Measurements from ENCODE around the gene DDAH2.

Gene DDAH2

GRCh38 chr6:31740397-31741223 lies 11.5 kb upstream of the DDAH2 start:
- no peaks in the 10 kb centered on the region; the same call in 1 of the 2 replicates for H3K9me3 ChIP-seq
- H3K4me3 ChIP-seq (ENCODE audit: low read depth, low read length): peak overlapping the region; percentile 66
- H3K36me3 ChIP-seq: peaks cover 5% of the 10 kb centered on the region; the same call in 1 of the 2 replicates
- no peaks in the 10 kb centered on the region for H3K27me3 ChIP-seq
- TF ChIP-seq CTCF (IDR thresholded peaks at IDR 0.05; ENCODE audit: low read depth, low read length): no peak
- H3K4me1 ChIP-seq: peaks cover 4% of the 10 kb centered on the region
- DNase-seq: no peak

GRCh38 chr6:31739639-31740396 lies 10.7 kb upstream of the DDAH2 start, which contains the start of gene MSH5:
MSH5 (plus strand) TSS chr6:31740005; CDS start chr6:31740467, 462 bp downstream.
- Histone ChIP-seq H3K36me3 (peaks cover 5% of the 10 kb centered on the region; the same call in 1 of the 2 replicates), H3K27me3 (no peaks in the 10 kb centered on the region), H3K4me3 (ENCODE audit: low read depth, low read length) (peak within 1 kb of the TSS; percentile 66), H3K9me3 (no peaks in the 10 kb centered on the region; the same call in 1 of the 2 replicates), H3K4me1 (peaks cover 4% of the 10 kb centered on the region)
- DNase-seq: peak; percentile 98
- TF ChIP-seq CTCF (IDR thresholded peaks at IDR 0.05; ENCODE audit: low read depth, low read length): no peak

- no peak for DNase-seq
- TF ChIP-seq CTCF (IDR thresholded peaks at IDR 0.05; ENCODE audit: low read depth, low read length): no peak
- Histone ChIP-seq H3K4me1 (peaks cover 4% of the 10 kb centered on the region), H3K9me3 (no peaks in the 10 kb centered on the region; the same call in 1 of the 2 replicates), H3K27me3 (no peaks in the 10 kb centered on the region), H3K36me3 (peaks cover 16% of the 10 kb centered on the region), H3K4me3 (ENCODE audit: low read depth, low read length) (no peak overlapping the region)
Measured at GRCh38 chr6:31737991-31738979, 9.2 kb upstream of the DDAH2 start.

GRCh38 chr6:31737315-31737990 lies 8.4 kb upstream of the DDAH2 start:
- TF ChIP-seq CTCF (IDR thresholded peaks at IDR 0.05; ENCODE audit: low read depth, low read length): no peak
- DNase-seq: no peak
- H3K4me3 ChIP-seq (ENCODE audit: low read depth, low read length): no peak overlapping the region
- H3K27me3 ChIP-seq: no peaks in the 10 kb centered on the region
- H3K4me1 ChIP-seq: peaks cover 4% of the 10 kb centered on the region
- no peaks in the 10 kb centered on the region; the same call in 1 of the 2 replicates for H3K9me3 ChIP-seq
- H3K36me3 ChIP-seq: peaks cover 19% of the 10 kb centered on the region

GRCh38 chr6:31736768-31737314 lies 7.7 kb upstream of the DDAH2 start:
- Histone ChIP-seq H3K36me3 (peaks cover 25% of the 10 kb centered on the region), H3K4me3 (ENCODE audit: low read depth, low read length) (peak overlapping the region; percentile 99), H3K27me3 (no peaks in the 10 kb centered on the region), H3K4me1 (peaks cover 4% of the 10 kb centered on the region), H3K9me3 (no peaks in the 10 kb centered on the region; the same call in 1 of the 2 replicates)
- TF ChIP-seq CTCF (IDR thresholded peaks at IDR 0.05; ENCODE audit: low read depth, low read length): no peak
- DNase-seq: no peak

Measured in BE2C (cell line).